OCI-LY3 (cell line): Measurements from ENCODE around the gene SLC25A21.

ENCODE experiments used
- CTCF ChIP-seq: fragments of 200-600, 300-600 bp; sonication (generic); IDR thresholded peaks from 2 replicates; pipeline ENCODE4 v1.5.1; 2014; ENCODE audit warnings: antibody characterized with exemption, low read length, low read depth
- EZH2phosphoT487 ChIP-seq: fragments of 200-600 bp; shearing (Covaris generic); IDR thresholded peaks from 2 replicates; pipeline ENCODE4 v1.6.1; 2018; ENCODE audit warnings: antibody characterized with exemption, mixed run types, low read depth

GRCh38 chr14:36810209-36810608 is 362.2 kb downstream of the SLC25A21 start:
- no peak for TF ChIP-seq CTCF
- TF ChIP-seq EZH2phosphoT487 = no peak
